ENCODE results near the gene RBPJ. TPM values are rescaled to one million over a fixed set of nuclear protein-coding genes. Genes with fewer than 3 reads are reported as not detected.

Gene RBPJ
- total and polyA plus RNA-seq, 2 of the 8 experiments (the other 6 are each of a cell fraction or from before 2014, with no cell fraction given), result 65.5 to 217 TPM

DNA sequence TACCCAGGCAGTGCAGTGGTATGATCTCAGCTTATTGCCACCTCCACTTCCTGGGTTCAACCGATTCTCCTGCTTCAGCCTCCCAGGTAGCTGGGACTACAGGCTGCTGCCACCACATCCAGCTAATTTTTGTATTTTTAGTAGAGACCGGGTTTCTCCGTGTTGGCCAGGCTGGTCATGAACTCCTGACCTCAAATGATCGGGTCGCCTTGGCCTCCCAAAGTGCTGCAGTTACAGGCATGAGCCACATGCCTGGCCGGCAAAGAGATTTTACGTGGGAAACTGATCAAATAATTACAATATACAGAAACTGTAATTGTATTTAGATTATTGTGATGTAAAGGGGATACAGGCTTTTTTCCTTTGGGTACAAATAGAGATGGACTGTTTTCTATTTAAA lies 33.7 kb downstream of the RBPJ start:
- no peak overlapping the region for H3K23ac ChIP-seq (ENCODE audit: insufficient read length)
- H3K9me3 ChIP-seq (ENCODE audit: insufficient read depth in 2 of 2, low read depth in 1 of 2, low read length in 1 of 2), result no peaks in the 10 kb centered on the region
- H4K20me1 ChIP-seq (replicated peaks in 1 of 2; ENCODE audit: control insufficient read depth in 1 of 2, insufficient read depth in 2 of 2, low read length in 2 of 2), result peaks cover 19 to 32% of the 10 kb centered on the region in 2 experiments
- ChIA-PET CTCF (ENCODE audit: partially characterized antibody) (interaction anchor here (0.7 to 4.4 kb wide), 12 partner anchors 9 to 271 kb away, joined by 3 to 33 read pairs (median 5); no protein-coding TSS in a partner anchor), POLR2A (ENCODE audit: partially characterized antibody) (interaction anchor here (0.7 to 0.9 kb wide), 2 partner anchors 9 to 18 kb away, joined by 3 to 4 read pairs; no protein-coding TSS in a partner anchor)
- H4K5ac ChIP-seq (ENCODE audit: insufficient read length, low read depth, low read length), result no peak overlapping the region
- no peak overlapping the region for H3K4me3 ChIP-seq (ENCODE audit: extremely low read depth in 1 of 4, insufficient read depth in 2 of 4, low read depth in 3 of 4, low read length in 4 of 4)
- H2AK5ac ChIP-seq (ENCODE audit: low read depth, low read length), result no peak overlapping the region
- H3K4me1 ChIP-seq (replicated peaks in 1 of 4; ENCODE audit: control insufficient read depth in 3 of 4, insufficient read depth in 4 of 4, low read length in 3 of 4), result peaks cover 0 to 7% (median 4%) of the 10 kb centered on the region in 4 experiments; a peak in 4 of 7 replicates
- H4K91ac ChIP-seq (replicated peaks; ENCODE audit: insufficient read length, low read length), result no peak overlapping the region
- no peak overlapping the region for H2BK5ac ChIP-seq (ENCODE audit: low read depth, low read length)
- H3K79me1 ChIP-seq (ENCODE audit: low read depth, low read length), result peaks cover 9% of the 10 kb centered on the region
- DNase-seq (ENCODE audit: low read depth in 1 of 2, low spot score in 2 of 2) (no peak), FAIRE-seq (no peak)
- H2BK20ac ChIP-seq (ENCODE audit: low read length), result no peak overlapping the region
- peaks cover 53 to 99% of the 10 kb centered on the region in 2 experiments for H3K79me2 ChIP-seq (ENCODE audit: control insufficient read depth in 1 of 2, insufficient read depth in 2 of 2, low read length in 2 of 2)
- H2BK12ac ChIP-seq (ENCODE audit: low read depth, low read length), result no peak overlapping the region
- H3K23me2 ChIP-seq (ENCODE audit: low read depth, low read length), result no peaks in the 10 kb centered on the region
- H3K4ac ChIP-seq (replicated peaks; ENCODE audit: insufficient read length, low read depth, low read length), result no peak overlapping the region
- H2BK15ac ChIP-seq (ENCODE audit: low read length), result no peak overlapping the region
- no peak overlapping the region for H3K56ac ChIP-seq (replicated peaks; ENCODE audit: insufficient read length, low read depth, low read length)
- H3K27ac ChIP-seq (ENCODE audit: low read depth, low read length), result no peak overlapping the region
- no peak overlapping the region for H3K9ac ChIP-seq (replicated peaks in 1 of 4; ENCODE audit: extremely low read depth in 1 of 4, low read depth in 3 of 4, low read length in 3 of 4)
- no peak overlapping the region for H2BK120ac ChIP-seq (replicated peaks; ENCODE audit: low read depth, low read length)
- no peak overlapping the region for H3K18ac ChIP-seq (ENCODE audit: extremely low read depth, low read length)
- no peak overlapping the region for H2AFZ ChIP-seq (ENCODE audit: low read length)
- no peak overlapping the region for H4K8ac ChIP-seq (ENCODE audit: extremely low read depth, insufficient read depth, low read length)
- H3K4me2 ChIP-seq (ENCODE audit: insufficient read depth in 1 of 2, low read depth in 2 of 2, low read length in 2 of 2), result no peak overlapping the region
- H3K14ac ChIP-seq (ENCODE audit: insufficient read length), result no peak overlapping the region
- H3K27me3 ChIP-seq (replicated peaks in 1 of 4; ENCODE audit: control insufficient read depth in 3 of 4, extremely low read depth in 1 of 4, insufficient read depth in 3 of 4, low read length in 3 of 4), result no peaks in the 10 kb centered on the region
- TF ChIP-seq EP300 (IDR thresholded peaks at IDR 0.05; ENCODE audit: borderline replicate concordance in 1 of 2, low read depth in 2 of 2, low read length in 2 of 2), result no peak
- TF ChIP-seq SAP30 (IDR thresholded peaks at IDR 0.05; ENCODE audit: insufficient read depth, insufficient replicate concordance, low read length), result no peak
- TF ChIP-seq SIX5 (IDR thresholded peaks at IDR 0.05; ENCODE audit: low read depth, low read length), result no peak
- TF ChIP-seq RNF2 (IDR thresholded peaks at IDR 0.05; ENCODE audit: borderline replicate concordance, low read depth, low read length, missing control alignments, poor library complexity, severe bottlenecking), result no peak
- no peak for TF ChIP-seq YY1 (IDR thresholded peaks at IDR 0.05; ENCODE audit: low read depth, low read length)
- no peak for TF ChIP-seq SIRT6 (IDR thresholded peaks at IDR 0.05; ENCODE audit: low read length)
- no peaks in the 10 kb centered on the region for H3K36me3 ChIP-seq (ENCODE audit: control insufficient read depth in 2 of 4, insufficient read depth in 4 of 4, low read length in 3 of 4)
- WGBS, 2 experiments (ENCODE audit: extremely low coverage in 1 of 2, insufficient coverage in 1 of 2, insufficient read length in 1 of 2, insufficient replicate concordance in 2 of 2, low coverage in 1 of 2, low lambda C conversion rate in 2 of 2, missing lambda C conversion rate in 1 of 2), result 91% methylated on average over 7 of the region's 7 CpGs; no CpG with 5 or more reads in 1 of the 2 experiments

Measured in H1 (cell line).